ENCODE data around the gene TBL3.
A peak's percentile ranks its signal among the peaks of the same experiment; 100 is the strongest.
"Not testable (repeated sequence)": the region's sequence is repeated elsewhere in the genome, so short reads cannot be mapped to it uniquely, and the experiment has no call there.

TBL3 gene

GRCh38 chr16:2009164-2009711 lies 37.4 kb downstream of the TBL3 start:
- peak overlapping the region; percentile 86 for H3K27ac ChIP-seq
- TF ChIP-seq ZFX (IDR thresholded peaks at IDR 0.05; ENCODE audit: borderline replicate concordance), result no peak
- TF ChIP-seq, protein P1, sequence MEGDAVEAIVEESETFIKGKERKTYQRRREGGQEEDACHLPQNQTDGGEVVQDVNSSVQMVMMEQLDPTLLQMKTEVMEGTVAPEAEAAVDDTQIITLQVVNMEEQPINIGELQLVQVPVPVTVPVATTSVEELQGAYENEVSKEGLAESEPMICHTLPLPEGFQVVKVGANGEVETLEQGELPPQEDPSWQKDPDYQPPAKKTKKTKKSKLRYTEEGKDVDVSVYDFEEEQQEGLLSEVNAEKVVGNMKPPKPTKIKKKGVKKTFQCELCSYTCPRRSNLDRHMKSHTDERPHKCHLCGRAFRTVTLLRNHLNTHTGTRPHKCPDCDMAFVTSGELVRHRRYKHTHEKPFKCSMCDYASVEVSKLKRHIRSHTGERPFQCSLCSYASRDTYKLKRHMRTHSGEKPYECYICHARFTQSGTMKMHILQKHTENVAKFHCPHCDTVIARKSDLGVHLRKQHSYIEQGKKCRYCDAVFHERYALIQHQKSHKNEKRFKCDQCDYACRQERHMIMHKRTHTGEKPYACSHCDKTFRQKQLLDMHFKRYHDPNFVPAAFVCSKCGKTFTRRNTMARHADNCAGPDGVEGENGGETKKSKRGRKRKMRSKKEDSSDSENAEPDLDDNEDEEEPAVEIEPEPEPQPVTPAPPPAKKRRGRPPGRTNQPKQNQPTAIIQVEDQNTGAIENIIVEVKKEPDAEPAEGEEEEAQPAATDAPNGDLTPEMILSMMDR (IDR thresholded peaks at IDR 0.05), result no peak; the same call in 1 of the 2 replicates

- H3K27ac ChIP-seq, result peak within 1 kb of the TSS; percentile 86
- TF ChIP-seq ZFX (IDR thresholded peaks at IDR 0.05; ENCODE audit: borderline replicate concordance), result no peak
- TF ChIP-seq, protein P1 (IDR thresholded peaks at IDR 0.05), result no peak
These were observed 38.1 kb downstream of the TBL3 start, which contains the start of gene ZNF598 for GRCh38 chr16:2009791-2010510. TSS of gene ZNF598 (minus strand) at chr16:2009821.

DNA sequence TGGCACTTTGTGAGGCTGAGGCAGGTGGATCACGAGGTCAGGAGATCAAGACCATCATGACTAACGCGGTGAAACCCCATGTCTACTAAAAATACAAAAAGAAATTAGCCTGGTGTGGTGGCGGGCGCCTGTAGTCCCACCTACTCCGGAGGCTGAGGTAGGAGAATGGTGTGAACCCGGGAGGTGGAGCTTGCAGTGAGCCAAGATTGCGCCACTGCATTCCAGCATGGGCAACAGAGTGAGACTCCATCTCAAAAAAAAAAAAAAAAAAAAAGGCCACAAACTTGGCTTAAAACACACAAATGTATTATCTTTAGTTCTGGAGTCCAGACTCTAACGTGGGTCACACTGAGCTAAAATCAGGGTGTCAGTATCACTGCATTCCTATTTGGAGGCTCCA lies 39.9 kb downstream of the TBL3 start:
- not testable (repeated sequence) for H3K27ac ChIP-seq

DNA sequence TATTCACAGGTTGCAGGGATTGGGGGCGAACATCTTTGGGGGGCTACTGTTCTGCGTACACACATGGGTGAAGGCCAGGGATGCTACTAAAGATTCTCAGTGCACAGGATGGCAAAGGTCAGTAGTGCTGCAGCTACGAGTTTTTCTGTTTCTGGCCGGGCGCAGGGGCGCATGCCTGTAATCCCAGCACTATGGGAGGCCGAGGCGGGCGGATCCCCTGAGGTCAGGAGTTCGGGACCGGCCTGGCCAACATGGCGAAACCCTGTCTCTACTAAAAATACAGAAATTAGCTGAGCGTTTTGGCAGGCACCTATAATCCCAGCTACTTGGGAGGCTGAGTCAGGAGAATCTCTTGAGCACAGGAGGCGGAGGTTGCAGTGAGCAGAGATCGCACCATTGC lies 41.7 kb downstream of the TBL3 start:
- H3K27ac ChIP-seq, result no peak overlapping the region
- TF ChIP-seq, protein P1 (IDR thresholded peaks at IDR 0.05), result no peak
- no peak for TF ChIP-seq ZFX (IDR thresholded peaks at IDR 0.05; ENCODE audit: borderline replicate concordance)

DNA sequence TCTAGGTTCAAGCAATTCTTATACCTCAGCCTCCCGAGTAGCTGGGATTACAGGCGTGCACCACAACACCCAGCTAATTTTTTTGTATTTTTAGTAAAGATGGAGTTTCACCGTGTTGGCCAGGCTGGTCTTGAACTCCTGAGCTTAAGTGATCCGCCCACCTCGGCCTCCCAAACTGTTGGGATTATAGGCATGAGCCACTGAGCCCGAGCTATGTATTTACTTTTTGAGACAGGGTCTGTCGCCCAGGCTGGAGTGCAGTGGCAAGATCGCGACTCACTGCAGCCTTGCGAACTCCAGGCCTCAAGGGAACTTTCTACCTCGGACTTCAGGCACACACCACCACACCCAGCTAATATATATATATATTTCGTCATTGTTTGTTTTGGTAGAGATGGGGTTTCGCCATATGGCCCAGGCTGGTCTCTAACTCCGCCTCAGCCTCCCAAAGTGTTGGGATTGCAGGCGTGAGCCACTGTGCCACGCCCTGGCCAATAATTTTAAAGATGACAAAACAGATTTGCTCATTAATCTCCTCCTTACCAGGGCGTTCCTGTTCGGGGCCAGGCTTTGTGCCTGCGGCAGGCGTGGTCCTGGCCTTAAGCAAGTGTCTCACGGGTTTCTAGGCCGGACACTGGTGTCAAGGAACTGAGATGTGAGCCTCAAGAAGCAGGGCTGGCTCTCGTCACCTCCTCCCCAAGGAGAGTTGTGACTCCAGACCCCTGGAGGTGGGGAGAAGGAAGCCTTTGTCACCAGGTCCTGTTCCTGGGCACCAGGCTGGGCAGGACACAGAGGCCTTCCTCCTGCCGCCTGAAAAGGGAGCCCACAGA lies 43.5 kb downstream of the TBL3 start:
- TF ChIP-seq ZFX (IDR thresholded peaks at IDR 0.05; ENCODE audit: borderline replicate concordance), result no peak
- TF ChIP-seq, protein P1 (IDR thresholded peaks at IDR 0.05), result no peak

DNA sequence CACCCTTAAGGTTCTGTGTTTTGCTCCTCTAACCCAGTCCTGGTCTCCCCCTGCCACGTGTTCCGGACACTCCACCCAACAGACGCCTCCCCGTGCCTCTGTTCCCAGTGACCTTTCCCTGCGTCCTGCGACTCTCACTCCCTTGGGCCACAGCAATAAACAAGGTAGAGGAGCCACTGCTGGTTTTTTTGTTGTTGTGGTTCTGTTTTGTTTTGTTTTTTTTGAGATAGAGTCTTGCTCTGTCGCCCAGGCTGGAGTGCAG lies 44.0 kb downstream of the TBL3 start:
- peak overlapping the region; percentile 80 for H3K27ac ChIP-seq
- no peak for TF ChIP-seq ZFX (IDR thresholded peaks at IDR 0.05; ENCODE audit: borderline replicate concordance)
- TF ChIP-seq, protein P1 (IDR thresholded peaks at IDR 0.05), result no peak

More for the DNA sequence above, 43.5 kb downstream of the TBL3 start:
- peak overlapping the region; percentile 80 for H3K27ac ChIP-seq

DNA sequence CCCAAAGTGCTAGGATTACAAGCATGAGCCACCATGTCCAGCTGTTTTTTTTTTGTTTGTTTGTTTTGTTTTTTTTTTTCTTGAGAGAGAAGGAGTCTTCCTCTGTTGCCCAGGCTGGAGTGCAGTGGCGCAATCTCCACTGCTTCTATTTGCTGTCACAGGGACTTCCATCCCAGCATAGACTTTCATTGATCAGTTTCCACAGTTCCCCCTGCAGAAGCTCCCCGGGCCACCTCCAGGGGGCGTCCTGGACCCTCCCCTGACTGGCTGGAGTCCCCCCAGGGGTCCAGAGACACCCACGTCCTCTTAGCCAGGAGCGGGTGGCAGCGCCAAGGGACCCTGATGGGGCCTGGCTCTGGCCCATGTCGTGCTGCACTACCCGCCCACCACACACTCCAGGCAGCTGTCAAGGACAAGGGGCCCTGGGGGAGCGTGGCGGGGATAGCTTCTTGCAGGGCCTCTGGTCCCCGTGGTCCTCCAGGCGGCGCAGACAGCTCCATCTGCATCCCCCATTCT lies 44.6 kb downstream of the TBL3 start:
- TF ChIP-seq ZFX (IDR thresholded peaks at IDR 0.05; ENCODE audit: borderline replicate concordance), result no peak
- TF ChIP-seq, protein P1 (IDR thresholded peaks at IDR 0.05), result peak; percentile 69
- peak overlapping the region; percentile 80 for H3K27ac ChIP-seq
